Hematopoietic multipotent progenitor cell treated with erythropoietin and hydrocortisone succinate and interleukin-3 and kit ligand, for 8 days (in vitro differentiated cells): ENCODE results near the gene CCDC3.
"Not testable (repeated sequence)": the region's sequence is repeated elsewhere in the genome, so short reads cannot be mapped to it uniquely, and the experiment has no call there.

Source experiments
- DNase-seq: peaks from one replicate; pipeline ENCODE4 v3.0.0-alpha.2; 2015

Gene CCDC3

DNA sequence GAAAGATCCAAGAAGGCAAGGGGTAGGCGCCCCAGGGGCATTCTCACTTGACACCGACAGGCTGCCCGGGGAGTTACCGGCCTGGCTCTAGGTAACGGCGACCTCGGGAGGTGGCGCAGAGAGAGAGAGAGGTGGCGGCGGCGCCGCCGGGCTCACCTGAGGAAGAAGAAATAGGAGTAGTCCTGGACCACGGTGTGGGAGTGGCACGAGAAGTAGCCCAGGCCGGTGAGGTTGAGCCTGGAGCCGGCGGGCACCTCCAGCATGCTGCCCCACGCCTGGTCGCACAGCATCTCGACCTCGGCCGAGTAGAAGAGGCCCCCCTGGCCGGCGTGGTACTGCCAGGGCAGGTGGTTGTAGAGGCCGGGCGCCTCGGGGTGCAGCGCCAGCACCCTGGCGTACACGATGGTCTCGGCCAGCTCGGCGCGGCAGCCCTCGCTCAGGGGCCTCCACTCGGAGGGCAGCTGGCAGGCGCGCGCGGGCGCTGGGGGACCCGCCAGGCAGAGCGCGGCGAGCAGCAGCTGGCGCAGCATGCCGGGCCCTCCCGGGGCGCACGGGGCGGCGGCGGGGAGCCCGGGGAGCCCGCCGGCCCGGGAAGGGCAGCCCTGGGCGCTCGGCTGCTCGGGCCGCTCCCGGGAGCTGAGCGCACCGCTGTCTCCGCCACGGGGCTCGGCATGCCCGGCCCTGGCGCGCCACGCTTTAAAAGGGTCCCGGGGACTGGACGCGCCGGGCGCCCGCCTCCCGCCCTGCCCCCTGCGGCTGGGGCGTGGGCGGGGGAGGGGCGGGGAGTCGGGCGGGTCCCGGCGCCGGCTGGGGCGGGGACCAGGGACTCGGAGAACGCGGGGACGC lies at the start of gene CCDC3:
Gene CCDC3 (minus strand): TSS at position 673 of the 846 bp plus-strand sequence. CDS start 143 bp downstream, at position 530.
- DNase-seq: no peak

DNA sequence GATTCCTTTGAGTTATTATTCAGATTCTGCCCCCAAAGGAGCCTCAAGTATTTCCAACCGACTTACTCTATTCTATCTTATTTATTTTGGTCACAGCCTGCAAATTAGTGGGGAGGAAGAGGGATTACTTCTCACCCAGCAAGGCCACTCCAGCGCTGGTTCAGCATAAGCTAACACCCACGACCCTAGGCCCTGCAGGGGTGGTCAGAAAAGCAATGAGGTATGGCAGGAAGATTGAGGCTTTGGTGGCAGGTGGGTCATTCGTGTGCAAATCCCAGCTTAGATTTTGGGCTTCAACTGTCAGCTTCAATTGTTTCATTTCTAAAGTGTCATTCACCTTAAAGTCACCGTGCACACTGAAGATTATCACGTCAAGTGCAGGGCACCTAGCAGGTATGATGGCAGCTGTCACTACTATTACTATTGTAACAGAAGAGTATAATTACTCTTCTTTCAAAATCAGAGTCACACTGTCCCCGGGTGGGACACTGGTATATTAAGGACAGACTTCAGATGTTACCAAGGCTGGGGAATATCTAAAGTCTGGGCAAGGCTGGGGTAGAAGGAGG lies 49.7 kb upstream of the CCDC3 start:
- no peak for DNase-seq

DNA sequence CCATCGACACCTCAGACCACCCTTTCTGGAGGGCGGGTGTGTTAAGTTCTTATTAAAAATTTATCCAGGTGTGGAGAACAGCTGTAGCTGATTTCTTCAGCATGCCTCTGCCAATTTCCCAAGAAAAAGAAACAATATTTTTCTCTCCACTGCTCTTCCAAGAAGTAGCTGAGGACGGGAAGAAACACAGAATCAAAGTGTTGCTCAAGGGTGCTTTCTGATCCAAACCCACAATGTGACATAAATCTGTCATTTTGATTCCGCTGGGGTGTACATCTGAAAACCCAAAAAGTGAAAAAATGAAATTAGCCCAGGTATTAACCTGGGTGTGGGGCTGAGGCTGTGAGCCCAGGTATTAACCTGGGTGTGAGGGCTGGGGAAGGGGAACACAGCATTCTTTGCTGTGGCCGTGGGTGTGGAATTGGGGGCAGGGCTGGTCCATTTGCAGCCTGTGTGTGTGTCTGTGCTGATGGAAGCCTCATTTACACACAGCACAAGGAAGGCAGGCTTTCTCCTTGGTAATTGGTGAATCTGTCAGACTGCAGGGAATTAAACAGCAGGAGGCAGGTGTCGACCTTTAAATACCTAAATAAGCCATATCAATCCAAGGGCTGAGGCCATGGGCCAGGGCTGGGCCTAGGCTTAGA lies 48.4 kb upstream of the CCDC3 start:
- no peak for DNase-seq

DNA sequence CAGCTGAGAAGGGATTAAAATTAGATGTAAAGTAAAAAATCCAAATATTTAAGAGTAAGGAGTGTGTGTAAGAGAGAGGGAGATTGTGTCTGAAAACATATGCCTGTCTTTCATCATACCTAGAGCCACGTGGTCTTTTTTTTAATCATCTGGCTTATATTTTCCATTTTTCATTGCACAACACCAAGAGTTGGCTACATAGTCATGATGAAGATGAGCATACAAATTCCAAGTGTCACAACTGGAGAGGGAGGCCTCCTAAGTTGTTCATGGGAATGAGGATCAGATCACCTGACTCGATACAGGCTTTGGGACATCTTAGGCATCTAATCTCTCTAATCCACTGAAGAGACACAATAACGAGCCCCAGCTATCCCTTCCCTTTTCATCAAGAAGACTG lies 47.2 kb upstream of the CCDC3 start:
- no peak for DNase-seq

DNA sequence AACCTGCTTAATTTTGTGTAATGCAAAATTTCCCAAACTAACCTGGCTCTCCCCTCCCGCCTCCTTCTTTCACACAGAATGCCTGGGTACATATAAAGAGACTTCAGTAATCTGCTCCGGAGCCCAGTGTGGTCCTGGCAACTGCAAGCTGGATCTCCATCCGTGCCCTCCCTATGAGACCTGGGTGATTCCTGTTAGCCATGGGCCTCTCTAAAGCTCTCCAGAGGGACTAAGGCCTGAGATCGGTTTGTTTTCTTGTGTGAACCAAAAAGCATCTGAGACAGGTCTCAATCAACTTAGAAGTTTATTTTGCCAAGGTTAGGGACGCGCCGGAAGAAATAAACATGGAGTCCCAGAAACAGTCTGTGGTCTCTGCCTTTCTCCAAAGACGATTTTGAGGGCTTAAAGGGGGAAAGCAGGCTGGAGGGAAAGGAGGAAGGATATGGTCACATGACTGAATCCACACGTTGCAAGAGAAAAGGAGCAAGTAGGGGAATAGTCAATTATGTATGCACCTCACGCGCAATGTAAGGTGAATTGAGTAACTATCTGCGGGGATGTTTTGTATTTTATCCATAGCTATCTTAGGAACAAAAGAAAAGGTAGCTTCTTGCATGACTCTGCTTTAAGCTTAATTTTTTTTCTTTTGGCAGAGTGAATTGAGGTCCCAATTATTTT lies 46.2 kb upstream of the CCDC3 start:
- no peak for DNase-seq

DNA sequence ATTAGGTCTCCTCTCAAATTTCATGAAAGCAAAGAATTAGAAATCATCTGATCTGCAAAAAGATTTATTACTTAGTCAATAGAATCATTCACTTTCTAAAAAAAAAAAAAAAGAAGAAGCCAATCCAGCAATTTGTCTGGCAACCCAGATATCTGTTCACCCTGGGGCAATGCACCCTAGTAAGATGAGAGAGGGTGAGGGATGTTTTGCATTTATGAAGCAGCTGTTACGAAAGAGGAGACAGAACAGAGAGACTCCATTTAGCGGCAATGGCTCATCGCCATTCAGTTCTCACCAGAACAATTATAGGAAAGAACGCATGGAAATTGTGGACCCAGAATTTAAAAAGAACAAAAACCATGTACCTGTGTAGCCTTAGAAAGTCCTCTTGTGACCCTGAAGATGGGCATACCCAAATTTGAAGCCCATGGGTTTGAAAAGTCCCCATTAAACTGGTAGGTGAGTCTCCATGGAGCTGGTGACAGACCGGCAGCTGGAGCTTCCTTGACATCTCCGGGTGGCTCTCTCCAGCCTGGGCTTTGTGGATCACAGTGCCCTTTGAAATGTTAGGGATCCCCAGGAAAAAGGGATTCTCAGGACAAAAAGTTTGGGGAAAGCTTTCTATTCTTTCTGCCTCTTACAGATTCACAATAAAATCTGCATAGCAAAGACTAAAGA lies 45.5 kb upstream of the CCDC3 start:
- no peak for DNase-seq

DNA sequence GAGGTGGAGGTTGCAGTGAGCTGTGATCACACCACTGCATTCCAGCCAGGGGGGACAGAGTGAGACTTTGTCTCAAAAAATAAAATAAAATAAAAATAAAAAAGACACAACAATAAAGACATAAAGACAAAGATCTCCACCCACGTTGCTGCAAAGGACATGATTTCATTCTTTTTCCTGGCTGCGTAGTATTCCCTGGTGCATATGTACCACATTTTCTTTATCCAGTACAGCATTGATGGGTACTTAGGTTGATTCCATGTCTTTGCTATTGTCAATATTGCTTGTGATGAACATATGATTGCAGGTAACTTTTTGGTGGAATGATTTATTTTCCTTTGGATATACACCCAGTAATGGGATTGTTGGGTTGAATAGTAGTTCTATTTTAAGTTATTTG lies 42.0 kb upstream of the CCDC3 start:
- no peak for DNase-seq

DNA sequence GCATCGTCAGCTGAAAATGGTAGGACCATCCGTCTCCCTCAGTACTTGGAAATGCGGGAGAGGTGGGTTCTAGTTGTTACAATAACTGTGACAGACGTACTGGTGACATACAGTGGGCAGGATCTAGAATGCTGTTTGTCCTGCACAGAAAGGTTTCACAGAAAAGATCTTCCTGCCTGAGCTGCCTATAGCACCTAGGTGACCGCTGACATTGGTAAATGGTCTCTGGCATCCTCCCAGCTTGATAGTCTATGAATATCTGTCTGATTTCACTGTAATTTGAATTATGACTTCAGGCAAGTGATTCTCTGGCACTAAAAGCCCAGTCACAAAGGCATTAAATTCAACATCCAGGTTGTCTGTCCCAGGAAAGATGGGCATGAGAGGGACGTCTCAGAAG lies 38.2 kb upstream of the CCDC3 start:
- DNase-seq: no peak

DNA sequence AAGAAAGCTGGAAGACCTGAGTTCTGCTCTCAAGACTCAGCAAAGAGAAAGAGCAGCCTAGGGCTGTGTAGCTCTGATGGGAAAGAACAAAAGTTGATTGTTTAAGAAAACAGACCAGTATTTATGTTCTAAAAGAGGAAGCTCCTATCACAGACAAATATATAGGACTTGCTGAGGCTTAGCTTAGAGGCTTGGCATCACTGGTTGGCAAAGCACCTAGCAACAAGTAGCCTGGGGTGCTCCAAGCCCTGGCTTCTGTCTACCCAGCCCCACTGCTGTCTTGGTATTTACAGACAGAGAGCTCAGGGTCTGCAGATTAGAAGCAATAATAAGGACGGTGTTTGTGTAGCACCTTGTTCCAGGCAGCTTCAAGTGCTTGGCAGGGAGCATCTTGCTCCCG lies 36.9 kb upstream of the CCDC3 start:
- DNase-seq: no peak

DNA sequence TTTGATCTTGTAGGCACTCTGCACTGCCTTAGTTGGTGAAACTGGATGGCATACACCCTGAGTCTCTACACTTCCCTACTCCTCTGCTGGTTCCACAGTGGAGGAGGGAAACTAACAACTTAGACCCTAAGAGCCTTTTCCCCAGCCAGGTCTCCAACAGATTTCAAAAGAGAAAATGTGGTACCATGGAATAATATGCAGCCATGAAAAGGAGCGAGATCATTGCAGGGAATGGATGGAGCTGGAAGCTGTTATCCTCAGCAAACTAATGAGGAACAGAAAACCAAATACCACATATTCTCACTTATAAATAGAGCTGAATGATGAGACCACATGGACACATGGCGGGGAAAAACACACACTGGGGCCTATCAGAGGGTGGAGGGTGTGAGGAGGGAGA lies 36.3 kb upstream of the CCDC3 start:
- no peak for DNase-seq

DNA sequence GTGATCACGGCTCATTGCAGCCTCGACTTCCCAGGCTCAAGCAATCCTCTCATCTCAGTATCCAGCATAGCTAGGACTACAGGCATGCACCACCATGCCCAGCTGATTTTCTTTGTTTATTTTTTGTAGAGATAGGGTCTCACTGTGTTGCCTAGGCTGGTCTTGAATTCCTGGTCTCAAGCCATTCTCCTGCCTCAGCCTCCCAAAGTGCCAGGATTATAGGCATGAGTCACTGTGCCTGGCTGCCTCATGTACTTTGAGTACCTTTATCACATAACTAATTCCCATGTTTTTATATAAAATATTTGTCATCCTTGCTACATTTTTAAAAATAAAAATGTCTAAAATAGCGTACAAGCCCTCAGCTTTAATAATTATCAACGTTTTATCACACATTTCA lies 35.3 kb upstream of the CCDC3 start:
- no peak for DNase-seq

DNA sequence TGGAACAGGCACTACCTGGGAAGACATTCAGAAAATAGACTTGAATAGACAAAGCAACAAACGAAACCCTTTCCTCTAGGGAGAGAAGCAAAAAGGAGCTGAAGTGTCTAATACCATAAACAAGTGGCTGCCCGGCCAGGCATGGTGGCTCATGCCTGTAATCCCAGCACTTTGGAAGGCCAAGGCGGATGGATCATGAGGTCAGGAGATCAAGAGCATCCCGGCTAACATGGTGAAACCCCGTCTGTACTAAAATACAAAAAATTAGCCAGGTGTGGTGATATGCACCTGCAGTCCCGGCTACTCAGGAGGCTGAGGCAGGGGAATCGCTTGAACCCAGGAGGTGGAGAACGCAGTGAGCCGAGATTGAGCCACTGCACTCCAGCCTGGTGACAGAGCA lies 34.2 kb upstream of the CCDC3 start:
- not testable (repeated sequence) for DNase-seq

DNA sequence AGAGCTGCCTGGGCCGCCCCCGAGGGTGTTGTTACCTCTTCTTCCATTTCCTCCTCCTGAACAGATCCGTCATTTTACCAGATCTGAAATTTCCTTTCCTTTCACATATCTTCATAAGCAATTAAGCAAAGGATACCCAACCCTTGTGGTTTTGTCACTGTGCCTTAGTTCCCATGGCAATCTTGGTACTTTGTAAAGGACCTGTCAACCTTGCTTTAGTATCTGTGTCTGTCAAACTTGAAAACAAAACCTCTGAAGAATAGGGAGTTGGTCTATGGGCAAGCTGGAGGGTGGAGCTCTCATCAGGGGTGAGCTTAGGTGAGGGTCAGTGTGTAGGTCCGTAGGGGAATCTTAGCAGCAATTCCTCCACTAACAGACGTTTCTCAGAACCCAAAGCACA lies 25.4 kb upstream of the CCDC3 start:
- DNase-seq: no peak

DNA sequence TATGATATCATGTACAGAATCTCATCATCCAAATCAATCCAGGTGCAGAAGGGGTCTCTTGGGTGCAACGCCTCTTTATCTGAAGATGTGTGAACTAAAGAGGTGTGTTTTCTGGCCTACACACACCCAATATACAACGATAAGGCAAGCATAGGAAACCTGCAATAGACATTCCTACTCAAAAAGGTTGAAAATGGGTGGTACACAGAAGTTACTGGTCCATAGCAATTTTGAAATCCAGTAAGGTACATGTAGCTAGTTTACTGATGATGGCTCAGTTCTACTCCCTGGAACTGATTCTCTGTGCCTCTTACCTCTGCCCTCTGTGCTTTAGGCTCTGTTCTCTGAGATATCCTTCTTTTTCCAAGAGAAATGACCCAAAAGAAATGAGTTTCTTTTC lies 22.2 kb upstream of the CCDC3 start:
- DNase-seq: no peak

DNA sequence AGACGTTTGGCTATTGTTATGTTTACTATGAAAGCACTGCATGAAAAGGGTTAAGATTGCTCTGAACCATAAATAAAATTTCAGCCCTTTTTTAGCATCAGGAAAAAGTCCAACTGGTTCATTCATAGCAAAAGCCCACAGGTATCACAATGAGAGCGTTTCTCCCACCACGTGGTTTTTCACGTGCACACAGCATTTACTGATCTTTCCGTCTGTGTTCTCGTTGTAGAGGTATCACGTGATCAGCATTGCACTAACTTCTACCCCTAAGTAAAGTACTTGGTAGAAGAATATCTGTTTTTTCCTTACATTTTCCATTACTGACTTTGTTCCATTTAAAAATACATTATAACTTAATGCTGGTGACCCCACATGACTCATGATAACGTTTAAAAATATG lies 17.8 kb upstream of the CCDC3 start:
- DNase-seq: no peak

DNA sequence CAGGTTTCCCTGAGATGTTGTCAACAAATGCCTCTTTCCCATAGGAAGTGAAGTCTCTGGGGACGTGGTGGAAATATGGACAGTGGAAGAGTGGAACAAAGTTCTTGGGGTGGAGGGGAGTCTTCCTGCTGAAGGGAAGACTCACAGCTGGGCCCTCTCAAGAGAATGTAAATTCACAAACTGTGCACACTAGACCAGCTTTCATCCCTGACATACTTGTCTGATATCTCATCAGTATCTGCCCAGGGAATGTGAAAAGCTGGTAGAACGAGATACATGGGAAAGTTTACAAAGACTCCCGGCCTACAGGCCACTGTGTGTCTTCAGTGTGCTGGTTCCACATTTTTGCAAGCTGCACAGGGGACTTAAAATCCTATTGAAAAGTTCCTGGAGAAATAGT lies 16.7 kb upstream of the CCDC3 start:
- no peak for DNase-seq

DNA sequence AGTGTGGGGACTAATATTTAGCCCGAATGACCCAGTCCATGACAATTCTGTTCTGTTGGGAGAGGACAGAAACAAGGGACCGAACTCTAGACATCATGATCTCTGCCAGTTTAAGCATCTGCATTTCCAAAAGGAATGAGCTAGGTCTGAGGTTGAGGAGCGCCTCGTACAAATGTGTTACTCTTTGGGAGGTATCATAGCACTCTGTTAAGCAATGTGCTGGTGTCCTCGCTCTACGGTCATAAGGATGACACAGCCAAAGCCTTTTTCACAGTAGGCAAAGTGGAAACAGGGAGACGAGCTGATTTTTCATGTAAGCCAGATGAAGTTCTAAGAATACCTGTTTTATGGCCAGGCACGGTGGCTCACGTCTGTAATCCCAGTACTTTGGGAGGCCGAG lies 15.4 kb upstream of the CCDC3 start:
- DNase-seq: no peak

DNA sequence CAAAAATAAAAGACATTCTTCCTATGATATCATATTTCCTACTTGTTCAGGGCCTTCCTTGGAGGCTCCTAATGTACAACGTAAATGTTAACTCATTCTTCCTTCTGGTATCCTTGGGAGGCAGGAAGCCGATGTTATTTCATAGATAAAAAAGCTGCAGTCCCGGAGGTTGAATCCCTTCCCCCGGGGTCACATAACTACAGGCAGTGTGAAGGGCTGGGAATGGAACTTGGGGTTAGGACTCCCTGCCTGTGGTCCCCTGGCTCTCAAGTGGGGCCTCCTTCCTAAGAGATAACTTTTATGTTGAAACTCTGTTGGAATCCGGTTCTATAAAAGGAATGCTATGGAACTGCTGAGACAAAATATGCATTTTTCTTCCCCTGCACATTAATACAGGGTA lies 14.9 kb upstream of the CCDC3 start:
- DNase-seq: no peak

DNA sequence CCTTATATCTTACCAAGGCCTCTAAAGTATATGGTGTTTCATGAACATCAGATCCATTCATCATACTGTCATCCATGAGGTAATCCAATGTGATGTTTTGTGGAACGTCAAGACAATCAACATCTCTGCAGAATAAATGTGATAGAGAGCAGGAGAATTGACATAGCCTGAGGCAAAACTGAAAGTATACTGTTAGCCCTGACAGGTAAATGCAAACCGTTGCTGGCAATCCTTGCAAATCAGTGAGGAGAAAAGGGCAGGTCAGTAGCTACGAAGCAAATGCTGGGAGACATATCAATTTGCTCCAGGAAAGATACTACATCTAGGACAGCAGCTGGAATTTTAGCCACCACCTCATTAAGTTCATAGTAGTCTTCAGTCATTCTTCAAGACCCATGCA lies 4.5 kb upstream of the CCDC3 start:
- DNase-seq: no peak

DNA sequence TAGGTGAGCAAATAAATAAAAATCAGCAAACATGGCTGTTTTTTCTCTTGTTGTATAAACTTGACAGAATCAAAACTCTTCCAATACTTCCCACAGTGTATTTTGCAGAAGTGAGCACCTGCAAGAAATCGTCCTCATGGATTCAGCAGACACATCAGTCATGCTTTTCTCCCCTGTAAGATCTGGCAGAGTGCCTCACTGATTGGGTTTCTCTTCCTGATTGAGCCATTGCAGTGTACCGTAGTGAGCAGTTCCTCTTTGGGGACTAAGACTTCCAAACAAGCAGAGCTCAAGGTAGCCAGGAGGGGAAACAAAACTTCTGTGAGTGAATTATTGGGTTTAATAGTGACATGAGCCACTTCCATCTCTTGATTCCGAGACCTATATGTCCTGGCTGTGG lies 2.2 kb upstream of the CCDC3 start:
- no peak for DNase-seq

DNA sequence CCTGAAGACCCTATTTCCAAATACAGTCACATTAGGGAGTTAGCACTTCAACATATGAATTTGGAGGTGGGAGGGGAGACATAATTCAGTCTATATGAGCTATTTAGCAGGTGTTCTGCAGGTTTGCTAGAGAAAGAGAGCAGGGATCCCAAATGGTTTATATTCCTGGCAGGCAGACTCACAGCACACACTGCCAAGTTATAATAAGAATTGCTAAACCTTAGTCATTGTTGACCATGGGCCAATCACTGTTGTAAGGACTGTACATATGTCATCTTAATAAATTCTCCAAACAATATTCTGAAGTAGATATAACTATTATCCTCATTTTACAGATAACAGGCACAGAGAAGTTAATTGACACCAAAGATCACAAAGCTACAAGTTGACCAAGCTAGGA lies 1.5 kb upstream of the CCDC3 start:
- no peak for DNase-seq

DNA sequence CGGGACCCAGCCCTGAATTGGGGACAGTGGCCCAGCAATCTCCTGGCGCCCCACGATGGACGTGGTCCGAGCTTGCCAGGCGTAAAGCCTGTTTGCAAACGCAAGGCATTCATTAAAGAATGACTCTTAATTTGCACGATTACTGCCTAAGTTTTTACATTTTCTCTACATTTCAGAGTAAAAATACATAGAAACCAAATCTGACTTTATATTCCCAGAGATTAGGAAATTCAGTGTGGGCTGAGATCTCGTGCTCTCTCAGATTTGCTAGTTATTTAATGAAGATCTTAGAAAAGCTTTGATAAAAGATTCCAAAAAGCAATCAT lies 337 bp upstream of the CCDC3 start:
- DNase-seq: no peak

DNA sequence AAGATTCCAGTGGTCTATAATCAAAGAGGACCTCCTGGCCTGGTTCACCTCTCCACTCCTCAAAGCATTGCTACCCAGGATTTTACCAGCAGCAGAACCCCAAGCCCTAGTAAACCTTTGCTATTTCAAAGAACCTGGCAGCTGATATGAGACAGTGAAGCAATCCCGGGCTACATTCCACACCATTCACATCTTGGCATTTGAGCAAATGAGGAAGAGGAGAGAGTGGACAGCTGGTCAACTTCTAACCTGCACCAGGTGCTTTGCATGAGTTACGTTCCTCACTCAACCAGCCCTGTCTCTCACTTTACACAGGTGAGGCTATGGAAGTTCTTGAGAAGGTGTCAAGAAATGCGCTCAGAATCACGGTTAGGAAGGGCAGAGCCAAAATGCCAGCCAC lies 1.1 kb downstream of the CCDC3 start:
- no peak for DNase-seq
